NCI-H2107 treated with DMSO at 0.1 percent for 48 hours (cell line): Measurements from ENCODE around the gene CST2.
"Not testable (repeated sequence)": the region's sequence is repeated elsewhere in the genome, so short reads cannot be mapped to it uniquely, and the experiment has no call there.

Source experiments
- DNase-seq: peaks from one replicate; lab custom pipeline; 2025; ENCODE audit not compliant: unreplicated experiment; lab: John Stamatoyannopoulos, UW

The CST2 gene

DNA sequence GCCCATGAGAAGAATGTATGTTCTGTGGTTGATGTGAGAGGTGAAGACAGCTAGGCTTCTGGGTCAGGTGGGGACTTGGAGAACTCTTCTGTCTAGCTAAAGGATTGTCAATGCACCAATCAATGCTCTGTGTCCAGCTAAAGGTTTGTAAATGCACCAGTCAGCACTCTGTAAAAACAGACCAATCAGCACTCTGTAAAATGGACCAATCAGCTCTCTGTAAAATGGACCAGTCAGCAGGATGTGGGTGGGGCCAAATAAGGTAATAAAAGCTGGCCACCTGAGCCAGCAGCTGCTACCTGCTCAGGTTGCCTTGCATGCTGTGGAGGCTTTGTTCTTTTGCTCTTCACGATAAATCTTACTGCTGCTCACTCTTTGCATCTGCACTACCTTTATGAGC is 15.0 kb downstream of the CST2 start:
- DNase-seq, result not testable (repeated sequence)

- DNase-seq, result not testable (repeated sequence)
Observed at GRCh38 chr20:23810349-23810748, 16.2 kb downstream of the CST2 start.

DNA sequence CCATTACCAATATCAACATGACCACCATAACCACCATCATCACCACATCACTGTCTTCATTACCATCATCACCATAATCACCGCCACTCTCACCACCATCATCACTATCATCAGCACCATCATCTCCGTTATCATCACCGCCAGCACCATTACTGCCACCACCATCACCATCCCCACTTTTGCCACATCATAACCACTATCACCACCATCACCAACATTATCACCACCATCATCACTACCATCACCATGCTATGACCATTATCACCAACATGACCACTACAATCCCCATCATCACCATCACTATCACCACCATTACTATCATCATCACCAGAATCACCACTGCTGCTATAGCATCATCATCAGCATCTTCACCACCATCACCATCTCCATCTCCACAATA is 25.7 kb downstream of the CST2 start:
- DNase-seq, result no peak

- DNase-seq, result not testable (repeated sequence)
Observed at GRCh38 chr20:23799216-23799847, 27.2 kb downstream of the CST2 start.

DNA sequence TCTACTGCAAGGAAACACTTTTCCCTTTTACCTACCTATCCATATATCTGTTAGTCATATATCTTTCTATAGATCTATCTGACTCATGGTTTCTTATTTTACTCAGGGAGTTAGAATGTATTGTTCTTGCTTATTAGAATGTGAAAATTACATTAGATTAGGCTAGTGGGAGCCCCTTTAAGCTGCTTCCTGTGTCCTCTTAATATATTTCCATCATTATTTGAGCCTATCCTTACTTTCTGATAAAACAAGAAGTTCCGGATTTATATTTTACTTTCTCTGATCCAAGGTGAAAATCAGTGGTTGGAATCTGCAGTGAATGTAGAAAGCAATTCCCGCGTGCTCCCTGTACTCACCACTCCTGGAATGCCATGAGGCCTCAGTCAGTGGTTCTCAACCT is 31.0 kb downstream of the CST2 start:
- DNase-seq, result no peak

DNA sequence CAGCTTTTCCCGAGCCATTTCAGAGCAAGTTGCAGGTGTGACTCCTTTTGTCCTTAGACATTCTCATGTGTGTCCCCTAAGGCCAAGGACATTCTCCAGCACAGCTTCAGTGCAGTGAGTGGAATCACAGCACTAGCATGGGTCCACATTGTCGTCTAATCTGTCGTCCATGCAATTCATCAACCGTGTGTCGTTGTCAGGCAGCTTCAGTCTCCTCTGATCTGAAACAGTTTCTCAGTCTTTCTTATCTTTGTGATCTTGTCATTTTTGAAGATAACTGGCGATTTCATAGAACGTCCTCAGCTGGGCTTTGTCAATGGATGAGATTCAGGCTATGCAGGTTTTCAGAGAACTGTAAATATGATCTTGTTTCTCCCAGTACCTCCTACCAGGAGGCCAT is 31.7 kb downstream of the CST2 start:
- DNase-seq, result no peak

DNA sequence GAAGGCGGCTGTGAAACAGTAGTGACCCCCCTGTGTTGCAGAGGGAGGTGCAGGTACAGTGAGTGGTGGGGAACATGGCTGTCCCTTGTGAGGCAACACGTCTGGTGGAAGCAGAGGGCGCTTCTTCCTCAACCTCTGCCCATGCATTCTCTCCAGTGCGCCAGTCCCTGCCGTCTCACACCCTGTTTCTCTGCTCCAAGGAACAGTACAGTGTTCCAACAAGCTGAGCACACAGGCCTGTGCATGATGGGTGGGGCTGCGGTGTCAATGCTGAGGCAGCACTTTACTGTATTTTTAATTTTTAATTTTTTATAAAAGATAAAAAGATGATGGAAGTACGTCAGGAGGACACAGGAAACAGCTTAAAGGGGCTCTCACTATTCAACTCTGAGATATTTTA is 32.5 kb downstream of the CST2 start:
- no peak for DNase-seq

GRCh38 chr20:23783447-23783846 is 43.1 kb downstream of the CST2 start:
- no peak for DNase-seq

- DNase-seq, result no peak
Observed at GRCh38 chr20:23782366-23782983, 44.1 kb downstream of the CST2 start.

DNA sequence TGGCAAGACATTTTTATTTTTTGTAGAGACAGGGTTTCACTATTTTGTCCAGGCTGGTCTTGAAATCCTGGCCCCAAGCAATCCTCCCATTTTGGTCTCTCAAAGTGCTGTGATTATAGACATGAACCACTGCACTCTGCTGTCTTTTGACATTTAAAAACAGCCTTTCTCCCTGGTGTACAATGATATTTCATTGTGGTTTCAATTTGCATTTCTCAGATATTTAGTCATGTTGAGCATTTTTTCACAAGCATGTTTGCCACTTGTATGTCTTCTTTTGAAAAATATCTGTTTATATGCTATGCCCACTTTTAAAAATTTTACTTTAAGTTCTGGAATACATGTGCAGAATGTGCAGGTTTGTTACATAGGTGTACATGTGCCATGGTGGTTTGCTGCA is 47.9 kb downstream of the CST2 start:
- not testable (repeated sequence) for DNase-seq

- not testable (repeated sequence) for DNase-seq
Observed at GRCh38 chr20:23777380-23777779, 49.1 kb downstream of the CST2 start.

DNA sequence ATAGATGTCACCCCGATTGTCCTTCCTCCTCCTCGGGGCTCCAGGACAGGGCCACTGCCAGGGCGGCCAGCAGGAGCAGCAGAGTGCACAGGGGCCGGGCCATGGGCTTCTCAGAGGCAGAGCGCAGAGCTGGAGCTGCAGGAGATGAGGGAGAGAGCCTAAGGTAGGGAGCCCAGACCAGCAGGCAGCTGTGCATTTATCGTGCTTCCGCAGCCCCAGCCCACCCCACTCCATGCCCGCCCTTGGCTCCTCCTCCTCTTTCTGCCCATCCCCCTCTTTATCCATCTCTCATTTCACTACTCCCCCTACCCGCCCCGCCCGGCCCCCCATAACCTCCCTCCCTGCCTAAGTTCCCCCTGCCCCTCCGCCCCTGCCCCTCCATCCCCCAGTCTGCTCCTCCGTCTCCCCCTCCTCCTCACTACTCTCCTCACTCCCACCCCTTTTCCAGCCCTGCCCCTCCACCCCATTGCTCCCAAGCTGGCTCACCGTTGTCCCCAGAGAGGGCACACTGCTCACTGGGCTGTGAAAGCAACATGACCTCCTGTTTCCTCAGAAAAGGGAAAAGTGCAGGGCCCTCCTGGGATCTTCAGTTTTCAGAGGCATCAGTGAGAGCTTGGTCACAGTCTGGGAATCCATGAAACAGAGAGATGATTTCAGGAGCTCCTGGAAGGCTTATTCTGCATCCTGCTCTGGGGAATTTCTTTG is 50.3 kb downstream of the CST2 start:
- no peak for DNase-seq

- no peak for DNase-seq
Observed at GRCh38 chr20:23774081-23774480, 52.4 kb downstream of the CST2 start.
